Naive B cell (primary cell): ENCODE measurements around the gene MAP4K1. TPM values are rescaled to one million over a fixed set of nuclear protein-coding genes. Genes with fewer than 3 reads are reported as not detected.

ENCODE experiments used
- ATAC-seq, 2 donors: fragments of 150-1000 bp; cut with Tn5 transposase; 2 replicates each; pipeline ENCODE4 v1.10.0; 2021; ENCODE audit warnings: low read depth in 2 of 2, mild to moderate bottlenecking in 2 of 2, moderate library complexity in 2 of 2
- DNase-seq: peaks from one replicate; pipeline ENCODE4 v3.0.0; 2022
- H3K27ac Mint-ChIP-seq, 6 donors: one replicate each; pipeline ENCODE4 v1.8.0; 2020 to 2022; ENCODE audit warnings: mild to moderate bottlenecking in 6 of 6, mixed read lengths in 6 of 6, moderate library complexity in 5 of 6, inconsistent platforms in 2 of 6
- H3K27me3 Mint-ChIP-seq, 3 donors: one replicate each; pipeline ENCODE4 v1.8.0; 2021 to 2022; ENCODE audit warnings: mixed read lengths in 3 of 3, mild to moderate bottlenecking in 1 of 3
- H3K36me3 Mint-ChIP-seq, 2 donors: one replicate each; pipeline ENCODE4 v1.8.0; 2020 to 2022; ENCODE audit warnings: mixed read lengths in 2 of 2, inconsistent platforms in 1 of 2, mild to moderate bottlenecking in 1 of 2
- H3K4me1 Mint-ChIP-seq, 3 donors: one replicate each; pipeline ENCODE4 v1.8.0; 2020 to 2022; ENCODE audit warnings: mixed read lengths in 3 of 3, inconsistent platforms in 1 of 3, mild to moderate bottlenecking in 1 of 3, moderate library complexity in 1 of 3
- H3K4me3 Mint-ChIP-seq, 8 donors: one replicate each; pipeline ENCODE4 v1.8.0; 2020 to 2022; ENCODE audit warnings: mild to moderate bottlenecking in 8 of 8, mixed read lengths in 8 of 8, moderate library complexity in 8 of 8, inconsistent platforms in 2 of 8
- H3K9me3 Mint-ChIP-seq, 7 donors: one replicate each; pipeline ENCODE4 v1.8.0; 2020 to 2022; ENCODE audit warnings: mixed read lengths in 7 of 7, mild to moderate bottlenecking in 5 of 7, inconsistent platforms in 2 of 7, moderate library complexity in 1 of 7
- polyA plus RNA-seq, 6 donors: library from polyadenylated mRNA; unstranded; fragments of 300-500 nt; fragmentation: Illumina TruSeq; gene quantifications; one replicate each; pipeline ENCODE4 v1.2.3, GENCODE V29; 2021; ENCODE audit warnings: low read depth in 6 of 6

The MAP4K1 gene
- polyA plus RNA-seq, 6 donors from 2014 or later = 119 to 194 (median 138) TPM

- Mint-ChIP-seq H3K27ac (no peak overlapping the region), H3K4me3 (peak overlapping the region in 1 of 8 donors; percentile 60), H3K36me3 (peaks cover 3 to 27% of the 10 kb centered on the region in 2 donors), H3K9me3 (peaks cover 12 to 31% (median 24%) of the 10 kb centered on the region in 7 donors), H3K4me1 (no peaks in the 10 kb centered on the region), H3K27me3 (peaks cover 13 to 41% (median 36%) of the 10 kb centered on the region in 3 donors)
- no peak for ATAC-seq
- DNase-seq = no peak
Measured at GRCh38 chr19:38538386-38538785, 79.4 kb downstream of the MAP4K1 start.

Other genes with a start within 250 kb of the MAP4K1 start
- 100 to 1,000 TPM; 150 to 193 (median 155) TPM for gene PSMD8, start 243.4 kb downstream of the MAP4K1 start, polyA plus RNA-seq
- gene GGN, start 229.9 kb downstream of the MAP4K1 start, polyA plus RNA-seq = not detected
- not detected for gene SPRED3, start 229.3 kb downstream of the MAP4K1 start, polyA plus RNA-seq
- 10 to 100 TPM in 5 of 6 donors, 1 to 10 TPM in 1; 3.6 to 23.8 (median 14.2) TPM for gene FAM98C, start 214.9 kb downstream of the MAP4K1 start, polyA plus RNA-seq
- gene RASGRP4, start 191.7 kb downstream of the MAP4K1 start, polyA plus RNA-seq = under 1 TPM in 3 of 6 donors, not detected in 3; 0.27 to 0.60 (median 0.30) TPM
- gene RYR1, start 184.3 kb downstream of the MAP4K1 start, polyA plus RNA-seq = under 1 TPM in 3 of 6 donors, not detected in 3; 0.01 to 0.04 (median 0.03) TPM
- 100 to 1,000 TPM; 307 to 347 (median 330) TPM for gene EIF3K, start 1.2 kb upstream of the MAP4K1 start, polyA plus RNA-seq
- gene ACTN4, start 29.7 kb upstream of the MAP4K1 start, polyA plus RNA-seq = 10 to 100 TPM in 4 of 6 donors, 1 to 10 TPM in 2; 6.8 to 15.8 (median 10.6) TPM
- 10 to 100 TPM in 4 of 6 donors, 1 to 10 TPM in 2; 3.3 to 25.4 (median 14.0) TPM for gene CAPN12, start 126.5 kb upstream of the MAP4K1 start, polyA plus RNA-seq
- not detected for gene LGALS7, start 155.6 kb upstream of the MAP4K1 start, polyA plus RNA-seq
- gene LGALS7B, start 171.2 kb upstream of the MAP4K1 start, polyA plus RNA-seq = 1 to 10 TPM in 1 of 6 donors, not detected in 5; 6.0 TPM
- 1 to 10 TPM in 1 of 6 donors, not detected in 5; 1.4 TPM for gene LGALS4, start 195.0 kb upstream of the MAP4K1 start, polyA plus RNA-seq
- gene ECH1, start 213.8 kb upstream of the MAP4K1 start, polyA plus RNA-seq = 100 to 1,000 TPM; 234 to 283 (median 274) TPM
- gene HNRNPL, start 232.0 kb upstream of the MAP4K1 start, polyA plus RNA-seq = 100 to 1,000 TPM in 3 of 6 donors, 10 to 100 TPM in 3; 29.0 to 116 (median 99.3) TPM